Mesenchymal stem cell (in vitro differentiated cells and primary cell): Measurements from ENCODE around the gene ZGRF1.

Experiments
- DNase-seq: peaks from one replicate; pipeline ENCODE4 v3.0.0-alpha.2; 2013
- H2AFZ ChIP-seq: one replicate; pipeline ENCODE4 v1.6.1; 2013; ENCODE audit warnings: low read depth, mild to moderate bottlenecking, control low read depth, inconsistent platforms, low read length, moderate library complexity
- H2AK5ac ChIP-seq: 2 replicates; pipeline ENCODE4 v1.6.1; 2013; ENCODE audit warnings: low read length, moderate library complexity, mild to moderate bottlenecking, inconsistent platforms; ENCODE audit not compliant: severe bottlenecking
- H2BK120ac ChIP-seq: one replicate; pipeline ENCODE4 v1.6.1; 2013; ENCODE audit warnings: low read depth, mild to moderate bottlenecking, inconsistent platforms, low read length, moderate library complexity
- H2BK12ac ChIP-seq, 2 experiments: one replicate each; pipeline ENCODE4 v1.6.1; 2013; ENCODE audit warnings: inconsistent platforms in 2 of 2, low read length in 2 of 2, mild to moderate bottlenecking in 2 of 2, moderate library complexity in 2 of 2, control low read depth in 1 of 2
- H2BK15ac ChIP-seq: one replicate; pipeline ENCODE4 v1.6.1; 2013; ENCODE audit warnings: mild to moderate bottlenecking, low read depth, inconsistent platforms; ENCODE audit not compliant: poor library complexity, severe bottlenecking
- H2BK5ac ChIP-seq: 2 replicates; pipeline ENCODE4 v1.6.1; 2013; ENCODE audit warnings: low read depth, mild to moderate bottlenecking, low read length, control low read depth, inconsistent platforms; ENCODE audit not compliant: poor library complexity, severe bottlenecking
- H3K14ac ChIP-seq, 2 experiments: one replicate each; pipeline ENCODE4 v1.6.1; 2013; ENCODE audit warnings: inconsistent platforms in 2 of 2, low read length in 2 of 2, control low read depth in 1 of 2, mild to moderate bottlenecking in 1 of 2, moderate library complexity in 1 of 2
- H3K18ac ChIP-seq, 2 experiments: one replicate each; pipeline ENCODE4 v1.6.1; 2013; ENCODE audit warnings: inconsistent platforms in 2 of 2, low read length in 2 of 2, control low read depth in 1 of 2, low read depth in 1 of 2, mild to moderate bottlenecking in 1 of 2
- H3K23ac ChIP-seq, 2 experiments: one replicate each; pipeline ENCODE4 v1.6.1; 2013; ENCODE audit warnings: inconsistent platforms in 2 of 2, low read length in 2 of 2, mild to moderate bottlenecking in 2 of 2, moderate library complexity in 2 of 2, control low read depth in 1 of 2
- H3K27ac ChIP-seq: 2 replicates; pipeline ENCODE4 v1.5.1; 2013; ENCODE audit warnings: mild to moderate bottlenecking, moderate library complexity, low read length, control low read depth, inconsistent platforms; ENCODE audit not compliant: poor library complexity, severe bottlenecking
- H3K27me3 ChIP-seq, 2 experiments: 2 replicates each; pipeline versions ENCODE4 v1.6.1 to v1.7.0; 2013; ENCODE audit warnings: low read length in 2 of 2, mild to moderate bottlenecking in 2 of 2, moderate library complexity in 2 of 2, control low read depth in 1 of 2, inconsistent platforms in 1 of 2; ENCODE audit not compliant: control insufficient read depth in 1 of 2, insufficient read depth in 1 of 2
- H3K36me3 ChIP-seq, 2 experiments: 2 replicates each; pipeline versions ENCODE4 v1.6.1 to v1.7.0; 2013; ENCODE audit warnings: low read length in 2 of 2, control low read depth in 1 of 2, inconsistent platforms in 1 of 2, low read depth in 1 of 2, mild to moderate bottlenecking in 1 of 2; ENCODE audit not compliant: insufficient read depth in 2 of 2, control insufficient read depth in 1 of 2
- H3K4ac ChIP-seq, 2 experiments: one replicate each; pipeline ENCODE4 v1.6.1; 2013; ENCODE audit warnings: inconsistent platforms in 2 of 2, low read length in 2 of 2, mild to moderate bottlenecking in 2 of 2, moderate library complexity in 2 of 2, control low read depth in 1 of 2, low read depth in 1 of 2
- H3K4me1 ChIP-seq: 2 replicates; pipeline ENCODE4 v1.6.1; 2013; ENCODE audit warnings: low read depth, low read length, control low read depth; ENCODE audit not compliant: control insufficient read depth, insufficient read depth
- H3K4me2 ChIP-seq: 2 replicates; pipeline ENCODE4 v1.6.1; 2013; ENCODE audit warnings: low read length, mild to moderate bottlenecking, inconsistent platforms; ENCODE audit not compliant: poor library complexity, severe bottlenecking
- H3K4me3 ChIP-seq, 2 experiments: 2 replicates each; pipeline versions ENCODE4 v1.5.1 to v1.7.0; 2013; ENCODE audit warnings: low read length in 2 of 2, mild to moderate bottlenecking in 2 of 2, control low read depth in 1 of 2, low read depth in 1 of 2; ENCODE audit not compliant: insufficient read depth in 1 of 2
- H3K79me1 ChIP-seq: replicated peaks from 2 replicates; pipeline ENCODE4 v1.6.1; 2013; ENCODE audit warnings: mild to moderate bottlenecking, control low read depth, low read length, inconsistent platforms; ENCODE audit not compliant: poor library complexity, severe bottlenecking
- H3K9ac ChIP-seq: 2 replicates; pipeline ENCODE4 v1.7.0; 2013; ENCODE audit warnings: mild to moderate bottlenecking, low read length, moderate library complexity
- H3K9me3 ChIP-seq: 2 replicates; pipeline ENCODE4 v1.7.0; 2013; ENCODE audit warnings: mild to moderate bottlenecking, low read length; ENCODE audit not compliant: control insufficient read depth
- H4K8ac ChIP-seq: one replicate; pipeline ENCODE4 v1.6.1; 2013; ENCODE audit warnings: inconsistent platforms, mild to moderate bottlenecking, low read length, moderate library complexity
- H4K91ac ChIP-seq: one replicate; pipeline ENCODE4 v1.6.1; 2013; ENCODE audit warnings: mild to moderate bottlenecking, low read length, inconsistent platforms
- WGBS: methylation state at CpG from one replicate; pipeline ENCODE4 v1.1.7; 2013; ENCODE audit warnings: mixed read lengths; 5-methylcytosine and 5-hydroxymethylcytosine counted together

Gene ZGRF1

GRCh38 chr4:112519689-112520597, 116.8 kb downstream of the ZGRF1 start:
- Histone ChIP-seq H3K4me3 (no peak overlapping the region), H2BK120ac (no peak overlapping the region), H3K36me3 (no peaks in the 10 kb centered on the region), H4K8ac (no peak overlapping the region), H3K27me3 (peaks cover 85 to 93% of the 10 kb centered on the region in 2 experiments), H2AK5ac (no peak overlapping the region), H3K14ac (no peak overlapping the region), H4K91ac (no peak overlapping the region), H2AFZ (no peak overlapping the region), H3K23ac (no peak overlapping the region), H3K9me3 (peaks cover 11% of the 10 kb centered on the region), H3K4me1 (peaks cover 32% of the 10 kb centered on the region), H3K4ac (no peak overlapping the region), H3K79me1 (no peaks in the 10 kb centered on the region), H2BK15ac (no peak overlapping the region), H3K27ac (no peak overlapping the region), H2BK5ac (no peak overlapping the region), H3K9ac (no peak overlapping the region), H3K18ac (no peak overlapping the region), H2BK12ac (no peak overlapping the region), H3K4me2 (no peak overlapping the region)
- DNase-seq, result no peak
- 3% methylated on average over 14 of the region's 21 CpGs for WGBS

DNA sequence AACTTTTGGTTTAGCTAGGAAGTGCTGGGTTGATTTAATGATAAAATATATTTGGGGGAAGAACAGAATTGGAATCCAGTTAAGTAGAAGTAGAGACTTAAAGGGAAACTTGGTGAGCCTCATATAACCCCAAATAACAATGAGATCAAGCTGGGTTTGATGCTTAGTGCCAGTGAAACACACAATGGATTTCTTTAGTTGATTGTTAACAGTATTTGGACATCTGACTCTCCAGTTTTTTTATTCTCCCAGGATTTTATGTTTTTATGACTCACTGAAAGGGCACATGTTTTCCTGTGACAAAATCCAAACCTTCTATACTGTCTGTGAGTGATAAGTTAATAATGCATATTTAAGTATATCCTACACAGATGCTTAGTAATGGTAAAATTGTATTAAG, 118.0 kb downstream of the ZGRF1 start:
- H4K8ac ChIP-seq, result no peak overlapping the region
- H4K91ac ChIP-seq, result no peak overlapping the region

GRCh38 chr4:112517911-112518310, 118.8 kb downstream of the ZGRF1 start:
- Histone ChIP-seq H3K4ac (no peak overlapping the region), H3K79me1 (no peaks in the 10 kb centered on the region), H3K9ac (no peak overlapping the region), H3K4me1 (peaks cover 33% of the 10 kb centered on the region), H2BK120ac (no peak overlapping the region), H2AFZ (no peak overlapping the region), H3K4me3 (no peak overlapping the region), H2BK12ac (no peak overlapping the region), H2BK5ac (no peak overlapping the region), H3K4me2 (no peak overlapping the region), H3K14ac (no peak overlapping the region), H3K18ac (no peak overlapping the region), H3K36me3 (no peaks in the 10 kb centered on the region), H3K9me3 (peaks cover 11% of the 10 kb centered on the region), H2AK5ac (no peak overlapping the region), H4K91ac (no peak overlapping the region), H3K23ac (no peak overlapping the region), H2BK15ac (no peak overlapping the region), H4K8ac (no peak overlapping the region), H3K27me3 (peaks cover 87 to 94% of the 10 kb centered on the region in 2 experiments), H3K27ac (no peak overlapping the region)
- WGBS, result 31% methylated on average over 2 of the region's 3 CpGs
- DNase-seq, result no peak

More for the DNA sequence above, 118.0 kb downstream of the ZGRF1 start:
- H3K4me2 ChIP-seq, result no peak overlapping the region
- no peak for DNase-seq
- peaks cover 11% of the 10 kb centered on the region for H3K9me3 ChIP-seq
- peaks cover 91 to 94% of the 10 kb centered on the region in 2 experiments for H3K27me3 ChIP-seq
- H3K4me1 ChIP-seq, result peaks cover 35% of the 10 kb centered on the region
- no peak overlapping the region for H2BK15ac ChIP-seq
- no peak overlapping the region for H2AFZ ChIP-seq
- H2BK5ac ChIP-seq, result no peak overlapping the region
- no peak overlapping the region for H3K4ac ChIP-seq
- no peaks in the 10 kb centered on the region for H3K79me1 ChIP-seq
- no peak overlapping the region for H3K4me3 ChIP-seq
- H3K23ac ChIP-seq, result no peak overlapping the region
- H3K27ac ChIP-seq, result no peak overlapping the region
- H3K18ac ChIP-seq, result no peak overlapping the region
- H3K9ac ChIP-seq, result no peak overlapping the region
- no peaks in the 10 kb centered on the region for H3K36me3 ChIP-seq
- H2AK5ac ChIP-seq, result no peak overlapping the region
- no peak overlapping the region for H2BK12ac ChIP-seq
- no peak overlapping the region for H2BK120ac ChIP-seq
- H3K14ac ChIP-seq, result no peak overlapping the region

DNA sequence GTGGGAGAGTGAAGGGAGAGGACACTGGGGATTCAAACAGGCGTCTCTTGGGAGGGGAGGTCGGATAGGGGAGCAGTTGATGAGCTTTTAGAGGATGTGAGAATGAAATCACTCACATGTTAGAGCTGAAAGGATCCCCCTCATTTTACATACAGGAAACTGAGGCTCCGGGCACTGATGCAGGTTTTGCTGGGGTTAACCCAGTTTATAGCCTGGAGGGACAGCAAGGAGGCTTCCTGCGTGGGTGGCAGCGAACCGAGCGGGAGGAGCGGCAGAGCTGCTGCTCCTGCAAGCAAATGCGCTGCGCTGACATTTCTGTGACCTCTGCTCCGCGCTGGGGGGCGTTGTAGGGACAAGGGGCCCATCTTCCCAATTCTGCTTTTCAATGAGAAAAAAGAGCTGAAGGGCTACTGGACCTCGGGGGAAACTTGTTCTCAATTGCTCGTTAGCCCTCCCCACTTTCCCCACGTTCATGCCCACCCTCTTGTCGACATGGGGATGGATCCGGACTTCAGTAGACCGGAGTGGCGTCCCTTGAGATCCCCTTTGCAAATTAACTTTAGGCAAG, 119.6 kb downstream of the ZGRF1 start:
- H2AK5ac ChIP-seq, result no peak overlapping the region
- no peak overlapping the region for H3K14ac ChIP-seq
- DNase-seq, result no peak
- no peaks in the 10 kb centered on the region for H3K36me3 ChIP-seq
- no peak overlapping the region for H2AFZ ChIP-seq
- no peak overlapping the region for H3K18ac ChIP-seq
- no peak overlapping the region for H4K91ac ChIP-seq
- H3K9me3 ChIP-seq, result peaks cover 11% of the 10 kb centered on the region
- H2BK5ac ChIP-seq, result no peak overlapping the region
- no peaks in the 10 kb centered on the region for H3K79me1 ChIP-seq
- H2BK120ac ChIP-seq, result no peak overlapping the region
- no peak overlapping the region for H3K4me3 ChIP-seq
- no peak overlapping the region for H2BK15ac ChIP-seq
- H3K4me2 ChIP-seq, result peak overlapping the region; percentile 30
- H3K27ac ChIP-seq, result no peak overlapping the region
- H4K8ac ChIP-seq, result no peak overlapping the region
- H3K4ac ChIP-seq, result no peak overlapping the region
- peaks cover 32% of the 10 kb centered on the region for H3K4me1 ChIP-seq
- 1% methylated on average over 18 of the region's 20 CpGs for WGBS
- no peak overlapping the region for H3K9ac ChIP-seq
- H3K23ac ChIP-seq, result no peak overlapping the region
- H3K27me3 ChIP-seq, result peaks cover 87 to 94% of the 10 kb centered on the region in 2 experiments
- no peak overlapping the region for H2BK12ac ChIP-seq
